Measurements from ENCODE around the gene MRPS21.

MRPS21 gene

DNA sequence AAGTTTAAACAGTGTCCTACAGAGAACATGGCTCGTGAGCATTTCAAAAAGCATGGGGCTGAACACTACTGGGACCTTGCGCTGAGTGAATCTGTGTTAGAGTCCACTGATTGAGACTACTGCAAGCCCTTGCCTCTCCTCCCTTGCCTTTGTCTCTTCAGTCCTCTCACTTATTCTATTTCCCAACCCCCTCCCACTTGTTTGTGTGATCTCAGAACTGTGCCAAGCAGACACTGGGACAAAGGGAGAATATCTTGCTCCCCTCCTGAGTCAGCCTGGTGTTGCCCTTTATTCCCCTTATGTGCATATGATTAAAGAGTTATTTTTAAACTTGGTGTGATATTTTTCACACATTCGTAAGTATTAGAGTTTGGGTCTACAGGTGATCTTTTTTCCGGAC, 59.2 kb downstream of the MRPS21 start:
- in situ Hi-C loops (cut with HindIII; ENCODE audit: low pct_unique_long_range_greater_than_20kb, low sequenced_read_pairs) = no loop called here
- no peak for TF ChIP-seq JUND (IDR thresholded peaks at IDR 0.05; ENCODE audit: low read depth)
- no peak for DNase-seq (ENCODE audit: low read depth in 1 of 2, low spot score in 1 of 2)
